HL-60 (cell line): ENCODE data around the gene RERE.

Experiments
- DNase-seq, 2 experiments: peaks; one replicate each; pipeline ENCODE4 v3.0.0-alpha.2; 2010 to 2020; ENCODE audit warnings: low read depth in 1 of 2, low spot score in 1 of 2
- H3K27ac ChIP-seq: fragments of 250-450 bp; sonication (Bioruptor Pico); replicated peaks from 2 replicates; pipeline ENCODE4 v1.5.1; 2020; ENCODE audit warnings: mild to moderate bottlenecking, moderate library complexity
- H3K27me3 ChIP-seq: fragments of 250-450 bp; sonication (Bioruptor Pico); 2 replicates; pipeline ENCODE4 v1.5.1; 2021; ENCODE audit warnings: mild to moderate bottlenecking, moderate library complexity; ENCODE audit not compliant: insufficient read depth, poor library complexity, severe bottlenecking
- H3K4me3 ChIP-seq: replicated peaks from 2 replicates; pipeline ENCODE4 v1.5.1; 2011; ENCODE audit warnings: mild to moderate bottlenecking, control low read depth, low read length; ENCODE audit not compliant: insufficient read depth
- CTCF ChIP-seq: IDR thresholded peaks from one replicate; pipeline ENCODE4 v1.5.1; 2011; ENCODE audit warnings: low read length, control low read depth, inconsistent platforms; ENCODE audit not compliant: insufficient read depth
- GABPA ChIP-seq: IDR thresholded peaks from 2 replicates; pipeline ENCODE4 v1.6.1; 2012; ENCODE audit warnings: low read depth
- POLR2AphosphoS5 ChIP-seq: IDR thresholded peaks from 2 replicates; pipeline ENCODE4 v1.6.1; 2012; ENCODE audit warnings: low read depth
- REST ChIP-seq: IDR thresholded peaks from 2 replicates; pipeline ENCODE4 v1.6.1; 2012; ENCODE audit warnings: low read depth; ENCODE audit not compliant: insufficient replicate concordance
- SPI1 ChIP-seq: IDR thresholded peaks from 2 replicates; pipeline ENCODE4 v1.6.1; 2012; ENCODE audit warnings: low read depth, mild to moderate bottlenecking, borderline replicate concordance

RERE gene

DNA sequence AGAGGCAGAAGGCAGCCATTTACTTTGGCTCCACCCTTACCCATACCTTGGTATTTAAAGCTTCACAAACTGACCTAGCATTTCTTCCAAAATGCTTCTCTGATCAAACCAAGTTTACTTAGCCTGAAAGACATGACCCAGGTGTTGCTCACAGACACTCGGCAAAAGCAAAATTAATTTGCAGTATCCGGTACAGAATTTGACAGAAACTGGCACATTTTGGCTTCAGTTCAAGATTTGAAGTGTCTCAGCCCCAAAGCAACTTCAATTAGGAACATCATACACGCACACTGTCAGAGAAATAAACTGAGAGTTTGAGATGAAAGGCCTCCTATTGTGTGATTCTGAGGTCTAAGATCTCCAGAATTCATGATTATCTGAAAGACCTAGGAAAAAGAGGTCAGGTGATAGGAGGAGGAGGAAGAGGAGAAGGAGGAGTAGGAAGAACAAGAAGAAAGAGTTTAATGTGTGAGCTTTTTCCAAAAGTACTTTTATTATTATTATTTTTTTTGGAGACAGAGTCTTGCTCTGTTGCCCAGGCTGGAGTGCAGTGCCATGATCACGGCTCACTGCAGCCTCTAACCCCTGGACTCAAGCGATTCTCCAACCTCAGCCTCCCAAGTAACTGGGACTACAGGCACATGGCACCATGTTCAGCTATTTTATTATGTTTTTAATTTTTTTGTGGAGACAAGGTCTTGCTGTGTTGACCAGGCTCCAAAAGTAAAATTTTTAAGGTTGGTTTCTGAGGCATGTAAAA lies 355.9 kb downstream of the RERE start:
- no peak for DNase-seq
- Histone ChIP-seq H3K27ac (no peak overlapping the region), H3K4me3 (no peak overlapping the region), H3K27me3 (no peaks in the 10 kb centered on the region)
- no peak for TF ChIP-seq SPI1
- TF ChIP-seq CTCF: no peak
- TF ChIP-seq POLR2AphosphoS5: no peak
- TF ChIP-seq REST: no peak
- no peak for TF ChIP-seq GABPA

DNA sequence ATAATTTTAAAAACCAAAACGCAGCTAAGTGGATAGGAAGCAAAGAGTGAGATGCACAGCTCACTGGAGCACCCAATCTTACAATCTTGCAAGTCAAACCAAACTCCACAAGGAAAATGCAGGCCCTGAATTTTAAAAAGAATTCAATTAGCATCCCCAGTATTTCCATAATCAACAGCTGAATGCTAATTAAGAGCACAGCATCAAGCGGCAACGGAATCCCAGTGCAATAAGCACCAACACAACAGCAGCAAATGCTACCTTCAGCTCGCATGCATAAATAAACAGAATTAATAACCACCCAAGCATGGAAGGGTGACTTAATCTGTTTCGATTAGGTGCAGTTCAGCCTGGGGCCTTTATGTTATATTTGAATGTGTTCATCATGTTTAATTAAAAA lies 356.7 kb downstream of the RERE start:
- TF ChIP-seq SPI1 (no peak), CTCF (no peak), POLR2AphosphoS5 (no peak), REST (no peak), GABPA (no peak)
- no peak for DNase-seq
- H3K27ac ChIP-seq: no peak overlapping the region
- H3K27me3 ChIP-seq: no peaks in the 10 kb centered on the region
- no peak overlapping the region for H3K4me3 ChIP-seq

GRCh38 chr1:8460132-8460544 lies 357.3 kb downstream of the RERE start:
- no peak overlapping the region for H3K4me3 ChIP-seq
- no peak overlapping the region for H3K27ac ChIP-seq
- no peak for DNase-seq
- no peaks in the 10 kb centered on the region for H3K27me3 ChIP-seq
- TF ChIP-seq POLR2AphosphoS5: no peak
- no peak for TF ChIP-seq CTCF

DNA sequence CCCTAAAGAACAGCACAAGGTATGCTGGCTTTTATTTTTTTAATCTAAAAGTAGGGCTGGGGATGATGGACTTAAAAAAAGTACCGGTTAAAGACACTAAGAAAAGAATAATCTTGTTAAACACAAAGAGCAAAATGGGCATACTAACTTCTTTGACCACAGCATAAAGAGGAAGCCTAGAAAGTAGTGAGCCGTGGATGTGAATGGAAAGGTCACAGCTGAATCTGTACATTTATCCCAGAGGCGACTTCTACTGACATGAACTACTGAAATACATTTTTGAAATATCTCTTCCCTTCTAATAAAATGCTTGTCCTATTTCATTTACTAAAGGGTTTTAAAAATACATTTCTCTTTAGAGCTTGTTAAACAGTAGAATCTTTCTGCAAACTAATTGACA lies 358.8 kb downstream of the RERE start:
- Histone ChIP-seq H3K27me3 (no peaks in the 10 kb centered on the region), H3K27ac (no peak overlapping the region), H3K4me3 (no peak overlapping the region)
- TF ChIP-seq POLR2AphosphoS5 (no peak), SPI1 (peak; percentile 42; the same call in 1 of the 2 replicates)
- no peak for DNase-seq
